HCT116 (cell line): ENCODE measurements around the gene BNC2.

Experiments
- CEBPB ChIP-seq: IDR thresholded peaks from 2 replicates; pipeline ENCODE4 v1.6.1; 2012; ENCODE audit warnings: low read depth
- CTCF ChIP-seq, 3 experiments: fragments of 200-600 bp in 1 of 3; sonication (generic) in 1 of 3; IDR thresholded peaks in 2 of 3; conservative IDR thresholded peaks in 1 of 3; 2 replicates each; pipeline ENCODE4 v1.5.1; 2012 to 2017; ENCODE audit warnings: low read depth in 2 of 3, low read length in 2 of 3, antibody characterized with exemption in 1 of 3, borderline replicate concordance in 1 of 3, control low read depth in 1 of 3, mild to moderate bottlenecking in 1 of 3, mixed read lengths in 1 of 3, mixed run types in 1 of 3, moderate library complexity in 1 of 3; ENCODE audit not compliant: insufficient read depth in 1 of 3
- EZH2 ChIP-seq: fragments of 200-600 bp; sonication (generic); IDR thresholded peaks from 2 replicates; pipeline ENCODE4 v1.6.1; 2017; ENCODE audit warnings: antibody characterized with exemption, mixed run types
- EZH2phosphoT487 ChIP-seq: fragments of 200-600 bp; IDR thresholded peaks from 2 replicates; pipeline ENCODE4 v1.6.1; 2018; ENCODE audit warnings: antibody characterized with exemption, borderline replicate concordance
- JUND ChIP-seq: IDR thresholded peaks from 2 replicates; pipeline ENCODE4 v1.6.1; 2012
- MAX ChIP-seq: IDR thresholded peaks from 2 replicates; pipeline ENCODE4 v1.6.1; 2012
- POLR2A ChIP-seq: IDR thresholded peaks from 2 replicates; pipeline ENCODE4 v1.7.0; 2011; ENCODE audit warnings: borderline replicate concordance; ENCODE audit not compliant: insufficient read depth, insufficient read length; ENCODE audit errors: extremely low read depth
- POLR2AphosphoS5 ChIP-seq: IDR thresholded peaks from 2 replicates; pipeline ENCODE4 v1.6.1; 2011; ENCODE audit warnings: mild to moderate bottlenecking, low read depth, low read length, moderate library complexity
- REST ChIP-seq: IDR thresholded peaks from 2 replicates; pipeline ENCODE4 v1.6.1; 2012; ENCODE audit warnings: low read depth
- SIN3A ChIP-seq: IDR thresholded peaks from 2 replicates; pipeline ENCODE4 v1.6.1; 2012; ENCODE audit warnings: low read depth
- SP1 ChIP-seq: IDR thresholded peaks from 2 replicates; pipeline ENCODE4 v1.6.1; 2012; ENCODE audit warnings: low read depth
- ZBTB33 ChIP-seq: IDR thresholded peaks from 2 replicates; pipeline ENCODE4 v1.6.1; 2011; ENCODE audit warnings: mild to moderate bottlenecking, low read length, moderate library complexity; ENCODE audit not compliant: insufficient replicate concordance; ENCODE audit errors: extremely low read depth
- ZNF274 ChIP-seq: fragments of 200-500 bp; sonication (Bioruptor generic); IDR thresholded peaks from 2 replicates; pipeline ENCODE4 v1.6.1; 2014; ENCODE audit warnings: mild to moderate bottlenecking, low read depth, low read length, inconsistent platforms

- no peak for TF ChIP-seq CTCF (IDR thresholded peaks at IDR 0.05 in 2 of 3, conservative IDR thresholded peaks at IDR 0.05 in 1 of 3; ENCODE audit: borderline replicate concordance in 1 of 3, insufficient read depth in 1 of 3, low read depth in 2 of 3, low read length in 2 of 3)
- TF ChIP-seq EZH2: no peak
- TF ChIP-seq POLR2A: no peak
- no peak for TF ChIP-seq MAX
- TF ChIP-seq REST: no peak
- TF ChIP-seq EZH2phosphoT487: no peak
- TF ChIP-seq POLR2AphosphoS5: no peak
- no peak for TF ChIP-seq SP1
- TF ChIP-seq CEBPB: no peak
- no peak for TF ChIP-seq ZNF274
- TF ChIP-seq JUND: no peak
- no peak for TF ChIP-seq SIN3A
- no peak for TF ChIP-seq ZBTB33
These were observed 211.4 kb downstream of the BNC2 start for GRCh38 chr9:16659096-16659495.
